Measurements from ENCODE around the gene ZNF133.

DNA sequence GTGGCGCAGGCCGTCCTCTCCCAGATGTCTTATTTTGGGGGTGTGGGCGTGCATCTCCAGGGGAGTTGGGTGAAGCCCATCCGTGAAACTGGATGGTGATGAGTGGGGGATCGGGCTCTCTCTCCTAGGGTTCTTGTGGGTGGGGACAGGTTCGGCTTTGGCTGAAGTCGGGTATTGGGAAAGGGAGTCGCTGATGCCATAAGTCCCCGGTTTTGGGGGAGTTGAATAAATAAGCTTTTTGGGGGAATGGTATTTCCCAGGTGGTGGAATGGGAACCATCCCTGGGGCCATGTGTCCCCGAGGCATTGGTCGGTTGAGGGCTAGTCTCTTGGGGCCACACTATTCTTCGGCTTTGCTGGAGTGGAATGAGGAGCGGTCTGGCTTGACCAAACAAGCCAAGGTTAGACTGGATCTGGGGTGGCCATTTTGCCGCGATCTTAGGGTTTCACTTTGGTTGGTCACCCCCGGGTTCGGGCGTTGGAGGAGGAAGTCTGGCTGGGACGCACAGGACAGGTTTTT is 481 bp downstream of the ZNF133 start:
- TF ChIP-seq, protein P1, sequence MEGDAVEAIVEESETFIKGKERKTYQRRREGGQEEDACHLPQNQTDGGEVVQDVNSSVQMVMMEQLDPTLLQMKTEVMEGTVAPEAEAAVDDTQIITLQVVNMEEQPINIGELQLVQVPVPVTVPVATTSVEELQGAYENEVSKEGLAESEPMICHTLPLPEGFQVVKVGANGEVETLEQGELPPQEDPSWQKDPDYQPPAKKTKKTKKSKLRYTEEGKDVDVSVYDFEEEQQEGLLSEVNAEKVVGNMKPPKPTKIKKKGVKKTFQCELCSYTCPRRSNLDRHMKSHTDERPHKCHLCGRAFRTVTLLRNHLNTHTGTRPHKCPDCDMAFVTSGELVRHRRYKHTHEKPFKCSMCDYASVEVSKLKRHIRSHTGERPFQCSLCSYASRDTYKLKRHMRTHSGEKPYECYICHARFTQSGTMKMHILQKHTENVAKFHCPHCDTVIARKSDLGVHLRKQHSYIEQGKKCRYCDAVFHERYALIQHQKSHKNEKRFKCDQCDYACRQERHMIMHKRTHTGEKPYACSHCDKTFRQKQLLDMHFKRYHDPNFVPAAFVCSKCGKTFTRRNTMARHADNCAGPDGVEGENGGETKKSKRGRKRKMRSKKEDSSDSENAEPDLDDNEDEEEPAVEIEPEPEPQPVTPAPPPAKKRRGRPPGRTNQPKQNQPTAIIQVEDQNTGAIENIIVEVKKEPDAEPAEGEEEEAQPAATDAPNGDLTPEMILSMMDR (IDR thresholded peaks at IDR 0.05; ENCODE audit: low read depth, low read length, poor library complexity, severe bottlenecking), result no peak
- TF ChIP-seq EZH2phosphoT487 (IDR thresholded peaks at IDR 0.05; ENCODE audit: borderline replicate concordance, low read length), result no peak
